HCT116 (cell line): ENCODE measurements around the gene SLC10A7. TPM values are rescaled to one million over a fixed set of nuclear protein-coding genes. Genes with fewer than 3 reads are reported as not detected.

ENCODE experiments used
- ATAC-seq: fragments of 200-7000 bp; cut with Tn5 transposase; 2 replicates; pipeline ENCODE4 v1.9.1; 2020; ENCODE audit warnings: mild to moderate bottlenecking, moderate library complexity
- BruUV-seq: library from RNA; stranded (reverse); fragments of 400-500 nt; replicated peaks from 2 replicates; lab custom pipeline; 2021; lab: Mats Ljungman, UMichigan
- CTCF ChIA-PET: fragments of 300-600 bp; sonication (Branson Sonifier 250); formaldehyde crosslinking; loops from one replicate; lab custom pipeline; 2021; ENCODE audit warnings: antibody characterized with exemption; lab: Charles Lee
- POLR2A ChIA-PET: fragments of 300-600, 350-600 bp; sonication (Branson Sonifier 250); formaldehyde crosslinking; loops from one replicate; lab custom pipeline; 2021; ENCODE audit warnings: antibody characterized with exemption; lab: Charles Lee
- RAD21 ChIA-PET, 2 experiments: fragments of 300-600 bp; sonication (Branson Sonifier 250); formaldehyde crosslinking; loops; one replicate each; lab custom pipeline; 2023; ENCODE audit warnings: low total read pairs in 2 of 2; ENCODE audit not compliant: uncharacterized antibody in 2 of 2, unreplicated experiment in 2 of 2, low non-redundant PET in 1 of 2; lab: Charles Lee
- DNase-seq: peaks from one replicate; pipeline ENCODE4 v3.0.0-alpha.2; 2010; ENCODE audit warnings: low read depth, low spot score
- H2AFZ ChIP-seq: fragments of 200-600 bp; shearing (Covaris generic), sonication (generic); 2 replicates; pipeline ENCODE4 v1.6.1; 2017; ENCODE audit warnings: low read depth, mixed run types, mixed read lengths, antibody characterized with exemption, low read length; ENCODE audit not compliant: poor library complexity, severe bottlenecking
- H3K27ac ChIP-seq: 2 replicates; pipeline ENCODE4 v1.5.1; 2012; ENCODE audit warnings: low read depth, low read length
- H3K27me3 ChIP-seq: fragments of 200-600 bp; sonication (generic); 2 replicates; pipeline ENCODE4 v1.6.1; 2016; ENCODE audit warnings: mixed run types, low read length, mixed read lengths; ENCODE audit not compliant: insufficient read depth
- H3K36me3 ChIP-seq, 2 experiments: fragments of 200-500 bp in 1 of 2; fragments of 200-600 bp in 1 of 2; sonication (Bioruptor generic) in 1 of 2; sonication (generic) in 1 of 2; 2 replicates each; pipeline versions ENCODE4 v1.5.1 to v1.6.1; 2014 to 2016; ENCODE audit warnings: low read length in 2 of 2, inconsistent platforms in 1 of 2, mixed read lengths in 1 of 2, mixed run types in 1 of 2; ENCODE audit not compliant: insufficient read depth in 2 of 2, control insufficient read depth in 1 of 2
- H3K4me1 ChIP-seq, 2 experiments: fragments of 200-600 bp in 1 of 2; sonication (generic) in 1 of 2; 2 replicates each; pipeline versions ENCODE4 v1.5.1 to v1.6.1; 2012 to 2017; ENCODE audit warnings: low read length in 2 of 2, inconsistent platforms in 1 of 2, mild to moderate bottlenecking in 1 of 2, mixed read lengths in 1 of 2, mixed run types in 1 of 2, moderate library complexity in 1 of 2; ENCODE audit not compliant: insufficient read depth in 2 of 2, control insufficient read depth in 1 of 2
- H3K4me2 ChIP-seq: fragments of 200-600 bp; sonication (generic); 2 replicates; pipeline ENCODE4 v1.6.1; 2017; ENCODE audit warnings: mixed run types, low read length, mixed read lengths
- H3K4me3 ChIP-seq, 2 experiments: fragments of 200-600 bp in 1 of 2; sonication (generic) in 1 of 2; replicated peaks in 1 of 2; 2 replicates each; pipeline ENCODE4 v1.5.1; 2011 to 2016; ENCODE audit warnings: low read length in 2 of 2, control low read depth in 1 of 2, low read depth in 1 of 2, mild to moderate bottlenecking in 1 of 2, mixed read lengths in 1 of 2, mixed run types in 1 of 2
- H3K79me2 ChIP-seq: fragments of 200-600 bp; sonication (generic); 2 replicates; pipeline ENCODE4 v1.6.1; 2017; ENCODE audit warnings: mild to moderate bottlenecking, mixed run types, low read length, moderate library complexity, mixed read lengths; ENCODE audit not compliant: insufficient read depth
- H3K9ac ChIP-seq: fragments of 200-600 bp; sonication (generic); 2 replicates; pipeline ENCODE4 v1.6.1; 2016; ENCODE audit warnings: low read length, mixed read lengths
- H3K9me2 ChIP-seq: fragments of 200-600 bp; sonication (generic), shearing (Covaris generic); 2 replicates; pipeline ENCODE4 v1.6.1; 2017; ENCODE audit warnings: mixed run types, mild to moderate bottlenecking, moderate library complexity; ENCODE audit not compliant: insufficient read depth
- H3K9me3 ChIP-seq, 2 experiments: fragments of 200-500 bp in 1 of 2; fragments of 200-600 bp in 1 of 2; sonication (Bioruptor generic) in 1 of 2; sonication (generic) in 1 of 2; 2 replicates each; pipeline ENCODE4 v1.6.1; 2014 to 2017; ENCODE audit warnings: low read length in 2 of 2, mixed read lengths in 2 of 2, inconsistent platforms in 1 of 2, low read depth in 1 of 2, mild to moderate bottlenecking in 1 of 2, mixed run types in 1 of 2, moderate library complexity in 1 of 2; ENCODE audit not compliant: control insufficient read depth in 1 of 2, insufficient read depth in 1 of 2
- H4K20me1 ChIP-seq: fragments of 200-600 bp; sonication (generic), shearing (Covaris generic); 2 replicates; pipeline ENCODE4 v1.6.1; 2017; ENCODE audit warnings: mixed run types, mild to moderate bottlenecking, moderate library complexity; ENCODE audit not compliant: insufficient read depth
- CBX3 ChIP-seq: IDR thresholded peaks from 2 replicates; pipeline ENCODE4 v1.6.1; 2012; ENCODE audit warnings: low read depth
- CEBPB ChIP-seq: IDR thresholded peaks from 2 replicates; pipeline ENCODE4 v1.6.1; 2012; ENCODE audit warnings: low read depth
- CTCF ChIP-seq, 3 experiments: fragments of 200-600 bp in 1 of 3; sonication (generic) in 1 of 3; IDR thresholded peaks in 2 of 3; conservative IDR thresholded peaks in 1 of 3; 2 replicates each; pipeline ENCODE4 v1.5.1; 2012 to 2017; ENCODE audit warnings: low read depth in 2 of 3, low read length in 2 of 3, antibody characterized with exemption in 1 of 3, borderline replicate concordance in 1 of 3, control low read depth in 1 of 3, mild to moderate bottlenecking in 1 of 3, mixed read lengths in 1 of 3, mixed run types in 1 of 3, moderate library complexity in 1 of 3; ENCODE audit not compliant: insufficient read depth in 1 of 3
- EGR1 ChIP-seq: IDR thresholded peaks from 2 replicates; pipeline ENCODE4 v1.6.1; 2012; ENCODE audit warnings: low read depth
- ELF1 ChIP-seq: IDR thresholded peaks from 2 replicates; pipeline ENCODE4 v1.6.1; 2012; ENCODE audit warnings: low read depth, borderline replicate concordance
- EZH2phosphoT487 ChIP-seq: fragments of 200-600 bp; IDR thresholded peaks from 2 replicates; pipeline ENCODE4 v1.6.1; 2018; ENCODE audit warnings: antibody characterized with exemption, borderline replicate concordance
- FOSL1 ChIP-seq: IDR thresholded peaks from 2 replicates; pipeline ENCODE4 v1.6.1; 2012; ENCODE audit warnings: low read depth
- POLR2A ChIP-seq: IDR thresholded peaks from 2 replicates; pipeline ENCODE4 v1.7.0; 2011; ENCODE audit warnings: borderline replicate concordance; ENCODE audit not compliant: insufficient read depth, insufficient read length; ENCODE audit errors: extremely low read depth
- POLR2AphosphoS5 ChIP-seq: IDR thresholded peaks from 2 replicates; pipeline ENCODE4 v1.6.1; 2011; ENCODE audit warnings: mild to moderate bottlenecking, low read depth, low read length, moderate library complexity
- SIN3A ChIP-seq: IDR thresholded peaks from 2 replicates; pipeline ENCODE4 v1.6.1; 2012; ENCODE audit warnings: low read depth
- SP1 ChIP-seq: IDR thresholded peaks from 2 replicates; pipeline ENCODE4 v1.6.1; 2012; ENCODE audit warnings: low read depth
- SRF ChIP-seq: IDR thresholded peaks from 2 replicates; pipeline ENCODE4 v1.6.1; 2012; ENCODE audit warnings: low read depth
- TCF7L2 ChIP-seq: IDR thresholded peaks from 2 replicates; pipeline ENCODE4 v1.7.0; 2011; ENCODE audit warnings: borderline replicate concordance, inconsistent platforms; ENCODE audit not compliant: insufficient read depth, insufficient read length; ENCODE audit errors: extremely low read depth
- ZNF274 ChIP-seq: fragments of 200-500 bp; sonication (Bioruptor generic); IDR thresholded peaks from 2 replicates; pipeline ENCODE4 v1.6.1; 2014; ENCODE audit warnings: mild to moderate bottlenecking, low read depth, low read length, inconsistent platforms
- intact Hi-C: fragments of 100-400 bp; cut with micrococcal nuclease; formaldehyde crosslinking; loops from 2 replicates; pipeline ENCODE4 v1.10.0; 2022
- total RNA-seq: library from RNA; stranded (reverse); gene quantifications from one replicate; pipeline ENCODE4 v1.2.1, GENCODE V29; 2021; ENCODE audit not compliant: unreplicated experiment
- TF ChIP-seq, protein P1 (sequence below): IDR thresholded peaks from 2 replicates; pipeline ENCODE4 v1.6.1; 2012

Gene SLC10A7
- total RNA-seq, 1 experiment from 2014 or later, result 5.5 TPM

DNA sequence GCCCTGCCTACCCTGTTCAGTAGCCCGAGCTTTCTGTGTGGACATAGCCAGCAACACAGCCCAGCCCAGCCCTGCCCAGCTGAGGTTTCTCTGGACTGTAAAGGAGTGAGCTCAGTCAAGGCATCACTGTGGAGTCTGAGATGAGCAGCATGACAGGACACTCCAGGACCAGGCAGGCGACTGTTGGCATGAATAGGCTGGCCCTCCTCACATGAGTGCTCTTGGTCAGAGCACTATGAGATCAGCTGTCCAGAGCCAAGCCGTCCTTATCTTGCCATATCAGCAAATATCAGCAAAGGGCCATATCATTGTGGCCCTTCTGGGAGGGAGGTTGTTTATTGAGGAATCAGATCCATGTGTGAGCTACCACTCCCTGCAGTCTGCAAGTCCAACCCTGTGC lies 276.5 kb downstream of the SLC10A7 start:
- Histone ChIP-seq H3K4me1 (peaks cover 12 to 29% of the 10 kb centered on the region in 2 experiments), H3K4me2 (no peak overlapping the region), H3K9me3 (no peaks in the 10 kb centered on the region), H3K9ac (no peak overlapping the region), H3K27me3 (no peaks in the 10 kb centered on the region), H2AFZ (no peak overlapping the region), H3K27ac (no peak overlapping the region), H3K79me2 (no peaks in the 10 kb centered on the region), H3K4me3 (no peak overlapping the region), H4K20me1 (no peaks in the 10 kb centered on the region), H3K9me2 (no peaks in the 10 kb centered on the region), H3K36me3 (no peaks in the 10 kb centered on the region)
- DNase-seq (no peak), ATAC-seq (no peak)
- TF ChIP-seq ZNF274 (no peak), SRF (no peak), EZH2phosphoT487 (no peak), SIN3A (no peak), FOSL1 (no peak), POLR2A (no peak), ELF1 (no peak), CTCF (IDR thresholded peaks at IDR 0.05 in 2 of 3, conservative IDR thresholded peaks at IDR 0.05 in 1 of 3; ENCODE audit: borderline replicate concordance in 1 of 3, insufficient read depth in 1 of 3, low read depth in 2 of 3, low read length in 2 of 3) (no peak), TCF7L2 (no peak), EGR1 (no peak), SP1 (no peak), CEBPB (no peak), CBX3 (no peak), POLR2AphosphoS5 (no peak)
- TF ChIP-seq, protein P1, sequence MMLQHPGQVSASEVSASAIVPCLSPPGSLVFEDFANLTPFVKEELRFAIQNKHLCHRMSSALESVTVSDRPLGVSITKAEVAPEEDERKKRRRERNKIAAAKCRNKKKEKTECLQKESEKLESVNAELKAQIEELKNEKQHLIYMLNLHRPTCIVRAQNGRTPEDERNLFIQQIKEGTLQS, result no peak
- ChIA-PET POLR2A (no interaction called here), RAD21 (no interaction called here), CTCF (no interaction called here)
- BruUV-seq, result no TSS peak
- intact Hi-C loops, result no loop called here
